ENCODE data around the gene PCSK7.

Gene PCSK7

GRCh38 chr11:117199916-117200812, 31.7 kb downstream of the PCSK7 start:
- H3K36me3 ChIP-seq (ENCODE audit: insufficient read depth, low read length), result peaks cover 13% of the 10 kb centered on the region
- H3K9me3 ChIP-seq (ENCODE audit: control insufficient read depth, insufficient read depth, low read length), result no peaks in the 10 kb centered on the region
- peak overlapping the region; percentile 70 for H3K9ac ChIP-seq (ENCODE audit: low read depth, low read length)
- H3K4me1 ChIP-seq (ENCODE audit: insufficient read depth, low read length), result peaks cover 26% of the 10 kb centered on the region

GRCh38 chr11:117199053-117199915, 32.6 kb downstream of the PCSK7 start, which contains the start of gene TAGLN:
Gene TAGLN, plus strand, starts transcription at chr11:117199370. Its CDS starts 3,644 bp downstream, at chr11:117203014.
- Histone ChIP-seq H3K9me3 (ENCODE audit: control insufficient read depth, insufficient read depth, low read length) (no peaks in the 10 kb centered on the region), H3K9ac (ENCODE audit: low read depth, low read length) (peak within 1 kb of the TSS; percentile 70), H3K36me3 (ENCODE audit: insufficient read depth, low read length) (peaks cover 12% of the 10 kb centered on the region), H3K4me1 (ENCODE audit: insufficient read depth, low read length) (peaks cover 26% of the 10 kb centered on the region)

GRCh38 chr11:117198613-117199012, 33.3 kb downstream of the PCSK7 start:
- Histone ChIP-seq H3K36me3 (ENCODE audit: insufficient read depth, low read length) (peaks cover 11% of the 10 kb centered on the region), H3K9me3 (ENCODE audit: control insufficient read depth, insufficient read depth, low read length) (no peaks in the 10 kb centered on the region), H3K4me1 (ENCODE audit: insufficient read depth, low read length) (peaks cover 26% of the 10 kb centered on the region), H3K9ac (ENCODE audit: low read depth, low read length) (peak overlapping the region; percentile 70)

GRCh38 chr11:117197516-117198456, 34.1 kb downstream of the PCSK7 start:
- Histone ChIP-seq H3K4me1 (ENCODE audit: insufficient read depth, low read length) (peaks cover 26% of the 10 kb centered on the region), H3K9me3 (ENCODE audit: control insufficient read depth, insufficient read depth, low read length) (no peaks in the 10 kb centered on the region), H3K36me3 (ENCODE audit: insufficient read depth, low read length) (peaks cover 10% of the 10 kb centered on the region; the same call in 1 of the 2 replicates), H3K9ac (ENCODE audit: low read depth, low read length) (peak overlapping the region; percentile 70; the same call in 1 of the 2 replicates)

- Histone ChIP-seq H3K9ac (ENCODE audit: low read depth, low read length) (no peak overlapping the region), H3K36me3 (ENCODE audit: insufficient read depth, low read length) (peaks cover 5% of the 10 kb centered on the region; the same call in 1 of the 2 replicates), H3K4me1 (ENCODE audit: insufficient read depth, low read length) (peaks cover 20% of the 10 kb centered on the region), H3K9me3 (ENCODE audit: control insufficient read depth, insufficient read depth, low read length) (no peaks in the 10 kb centered on the region)
These were observed 34.9 kb downstream of the PCSK7 start for GRCh38 chr11:117197006-117197405.

GRCh38 chr11:117195761-117196160, 36.1 kb downstream of the PCSK7 start:
- H3K36me3 ChIP-seq (ENCODE audit: insufficient read depth, low read length), result peaks cover 5% of the 10 kb centered on the region; the same call in 1 of the 2 replicates
- no peaks in the 10 kb centered on the region for H3K9me3 ChIP-seq (ENCODE audit: control insufficient read depth, insufficient read depth, low read length)
- H3K9ac ChIP-seq (ENCODE audit: low read depth, low read length), result no peak overlapping the region
- H3K4me1 ChIP-seq (ENCODE audit: insufficient read depth, low read length), result peaks cover 12% of the 10 kb centered on the region

GRCh38 chr11:117195258-117195657, 36.6 kb downstream of the PCSK7 start:
- Histone ChIP-seq H3K4me1 (ENCODE audit: insufficient read depth, low read length) (peaks cover 7% of the 10 kb centered on the region), H3K9ac (ENCODE audit: low read depth, low read length) (no peak overlapping the region), H3K36me3 (ENCODE audit: insufficient read depth, low read length) (peaks cover 5% of the 10 kb centered on the region; the same call in 1 of the 2 replicates)

GRCh38 chr11:117194267-117194666, 37.6 kb downstream of the PCSK7 start:
- Histone ChIP-seq H3K36me3 (ENCODE audit: insufficient read depth, low read length) (peaks cover 5% of the 10 kb centered on the region; the same call in 1 of the 2 replicates), H3K4me1 (ENCODE audit: insufficient read depth, low read length) (peaks cover 7% of the 10 kb centered on the region), H3K9me3 (ENCODE audit: control insufficient read depth, insufficient read depth, low read length) (no peaks in the 10 kb centered on the region), H3K9ac (ENCODE audit: low read depth, low read length) (no peak overlapping the region)

More at GRCh38 chr11:117195258-117195657, 36.6 kb downstream of the PCSK7 start:
- no peaks in the 10 kb centered on the region for H3K9me3 ChIP-seq (ENCODE audit: control insufficient read depth, insufficient read depth, low read length)

- Histone ChIP-seq H3K4me1 (ENCODE audit: insufficient read depth, low read length) (peaks cover 4% of the 10 kb centered on the region), H3K9ac (ENCODE audit: low read depth, low read length) (no peak overlapping the region), H3K36me3 (ENCODE audit: insufficient read depth, low read length) (peaks cover 5% of the 10 kb centered on the region; the same call in 1 of the 2 replicates), H3K9me3 (ENCODE audit: control insufficient read depth, insufficient read depth, low read length) (no peaks in the 10 kb centered on the region)
These were observed 38.5 kb downstream of the PCSK7 start for GRCh38 chr11:117193130-117194020.

- H3K36me3 ChIP-seq (ENCODE audit: insufficient read depth, low read length), result peaks cover 5% of the 10 kb centered on the region; the same call in 1 of the 2 replicates
- no peaks in the 10 kb centered on the region for H3K9me3 ChIP-seq (ENCODE audit: control insufficient read depth, insufficient read depth, low read length)
- H3K9ac ChIP-seq (ENCODE audit: low read depth, low read length), result no peak overlapping the region
- no peaks in the 10 kb centered on the region for H3K4me1 ChIP-seq (ENCODE audit: insufficient read depth, low read length)
These were observed 39.4 kb downstream of the PCSK7 start for GRCh38 chr11:117192401-117192875.

- no peaks in the 10 kb centered on the region for H3K9me3 ChIP-seq (ENCODE audit: control insufficient read depth, insufficient read depth, low read length)
- H3K9ac ChIP-seq (ENCODE audit: low read depth, low read length), result no peak overlapping the region
- H3K36me3 ChIP-seq (ENCODE audit: insufficient read depth, low read length), result peaks cover 5% of the 10 kb centered on the region; the same call in 1 of the 2 replicates
- H3K4me1 ChIP-seq (ENCODE audit: insufficient read depth, low read length), result no peaks in the 10 kb centered on the region
These were observed 40.0 kb downstream of the PCSK7 start for GRCh38 chr11:117191680-117192400.

- Histone ChIP-seq H3K9me3 (ENCODE audit: control insufficient read depth, insufficient read depth, low read length) (no peaks in the 10 kb centered on the region), H3K9ac (ENCODE audit: low read depth, low read length) (no peak overlapping the region), H3K4me1 (ENCODE audit: insufficient read depth, low read length) (no peaks in the 10 kb centered on the region), H3K36me3 (ENCODE audit: insufficient read depth, low read length) (peaks cover 8% of the 10 kb centered on the region)
These were observed 41.8 kb downstream of the PCSK7 start for GRCh38 chr11:117189941-117190544.

All from ES-I3 (cell line).